ENCODE results near the gene TACC3. TPM values are rescaled to one million over a fixed set of nuclear protein-coding genes. Genes with fewer than 3 reads are reported as not detected.

Gene TACC3
- total and polyA plus RNA-seq, 2 experiments from 2014 or later, result 18.1 to 78.2 TPM

GRCh38 chr4:1718095-1718850, 3.0 kb upstream of the TACC3 start:
- no peak overlapping the region for H3K4me3 ChIP-seq
- no peaks in the 10 kb centered on the region for H3K27me3 ChIP-seq
- TF ChIP-seq CTCF (IDR thresholded peaks at IDR 0.05; ENCODE audit: low read depth, low read length), result no peak
- peaks cover 4% of the 10 kb centered on the region for H3K36me3 ChIP-seq
- no peaks in the 10 kb centered on the region for H3K9me3 ChIP-seq (ENCODE audit: low read depth)
- H3K27ac ChIP-seq, result no peak overlapping the region
- peaks cover 11% of the 10 kb centered on the region for H3K4me1 ChIP-seq (ENCODE audit: low read depth)
- DNase-seq (ENCODE audit: low read depth in 1 of 2, low spot score in 1 of 2), result no peak

- no peaks in the 10 kb centered on the region for H3K9me3 ChIP-seq (ENCODE audit: low read depth)
- H3K27me3 ChIP-seq, result no peaks in the 10 kb centered on the region
- H3K27ac ChIP-seq, result peak overlapping the region; percentile 85
- H3K4me1 ChIP-seq (ENCODE audit: low read depth), result peaks cover 11% of the 10 kb centered on the region
- H3K36me3 ChIP-seq, result peaks cover 4% of the 10 kb centered on the region
- DNase-seq (ENCODE audit: low read depth in 1 of 2, low spot score in 1 of 2), result peak; percentile 53 to 71
- no peak for TF ChIP-seq CTCF (IDR thresholded peaks at IDR 0.05; ENCODE audit: low read depth, low read length)
- H3K4me3 ChIP-seq, result peak overlapping the region; percentile 68
These were observed 948 bp upstream of the TACC3 start for GRCh38 chr4:1720163-1720983.

- Histone ChIP-seq H3K4me1 (ENCODE audit: low read depth) (peaks cover 11% of the 10 kb centered on the region), H3K4me3 (peak overlapping the region; percentile 68), H3K9me3 (ENCODE audit: low read depth) (no peaks in the 10 kb centered on the region), H3K36me3 (peaks cover 4% of the 10 kb centered on the region), H3K27ac (no peak overlapping the region), H3K27me3 (no peaks in the 10 kb centered on the region)
- no peak for TF ChIP-seq CTCF (IDR thresholded peaks at IDR 0.05; ENCODE audit: low read depth, low read length)
- DNase-seq (ENCODE audit: low read depth in 1 of 2, low spot score in 1 of 2), result no peak
These were observed 587 bp downstream of the TACC3 start for GRCh38 chr4:1721666-1722550.

- H3K4me1 ChIP-seq (ENCODE audit: low read depth), result peaks cover 11% of the 10 kb centered on the region
- H3K9me3 ChIP-seq (ENCODE audit: low read depth), result no peaks in the 10 kb centered on the region
- H3K27ac ChIP-seq, result no peak overlapping the region
- H3K4me3 ChIP-seq, result peak overlapping the region; percentile 68
- no peak for DNase-seq (ENCODE audit: low read depth in 1 of 2, low spot score in 1 of 2)
- H3K27me3 ChIP-seq, result no peaks in the 10 kb centered on the region
- H3K36me3 ChIP-seq, result peaks cover 8% of the 10 kb centered on the region
- TF ChIP-seq CTCF (IDR thresholded peaks at IDR 0.05; ENCODE audit: low read depth, low read length), result no peak
These were observed 1.3 kb downstream of the TACC3 start for GRCh38 chr4:1722551-1723118.

Data from cardiac muscle cell (in vitro differentiated cells and primary cell).